ENCODE data around the gene CARD14.
"Not testable (repeated sequence)": the region's sequence is repeated elsewhere in the genome, so short reads cannot be mapped to it uniquely, and the experiment has no call there.

Gene CARD14

DNA sequence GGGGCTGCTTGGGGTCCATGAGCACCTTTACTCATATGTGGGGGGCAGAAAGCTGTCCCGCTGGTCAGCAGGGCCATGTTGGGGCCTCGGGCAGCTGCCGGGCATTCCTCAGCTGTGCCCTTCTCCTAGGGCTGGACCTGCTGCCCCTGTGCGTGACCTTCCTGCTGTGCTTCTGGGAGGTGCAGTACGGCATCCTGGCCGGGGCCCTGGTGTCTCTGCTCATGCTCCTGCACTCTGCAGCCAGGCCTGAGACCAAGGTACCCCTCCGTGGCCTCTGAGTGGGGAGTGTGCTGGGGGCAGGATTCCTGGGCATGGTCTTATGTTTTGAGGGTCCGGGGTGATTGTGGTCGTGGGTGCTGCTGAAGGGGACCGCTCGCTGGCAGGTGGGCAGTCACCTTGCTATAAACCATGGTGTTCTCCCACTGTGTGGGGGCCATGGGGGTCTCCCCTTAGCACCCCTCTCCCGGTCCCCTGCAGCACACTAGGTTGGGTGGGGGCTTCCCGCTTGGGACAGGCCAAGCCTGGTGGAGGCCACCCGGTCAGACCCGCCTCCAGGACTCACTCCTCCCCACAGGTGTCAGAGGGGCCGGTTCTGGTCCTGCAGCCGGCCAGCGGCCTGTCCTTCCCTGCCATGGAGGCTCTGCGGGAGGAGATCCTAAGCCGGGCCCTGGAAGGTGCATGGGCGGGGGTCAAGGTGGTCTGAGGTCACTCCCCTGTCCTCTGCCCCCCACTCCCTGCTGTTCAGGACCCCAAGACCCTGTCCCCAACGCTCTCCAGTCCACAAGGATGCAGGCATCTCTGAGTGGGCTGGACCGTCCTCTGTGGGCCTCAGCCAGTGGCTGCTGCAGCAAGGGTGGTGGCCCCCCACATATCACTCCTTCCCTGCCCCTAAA is 78.4 kb downstream of the CARD14 start:
- DNase-seq (ENCODE audit: low read depth in 2 of 3, low spot score in 1 of 3) = no peak

DNA sequence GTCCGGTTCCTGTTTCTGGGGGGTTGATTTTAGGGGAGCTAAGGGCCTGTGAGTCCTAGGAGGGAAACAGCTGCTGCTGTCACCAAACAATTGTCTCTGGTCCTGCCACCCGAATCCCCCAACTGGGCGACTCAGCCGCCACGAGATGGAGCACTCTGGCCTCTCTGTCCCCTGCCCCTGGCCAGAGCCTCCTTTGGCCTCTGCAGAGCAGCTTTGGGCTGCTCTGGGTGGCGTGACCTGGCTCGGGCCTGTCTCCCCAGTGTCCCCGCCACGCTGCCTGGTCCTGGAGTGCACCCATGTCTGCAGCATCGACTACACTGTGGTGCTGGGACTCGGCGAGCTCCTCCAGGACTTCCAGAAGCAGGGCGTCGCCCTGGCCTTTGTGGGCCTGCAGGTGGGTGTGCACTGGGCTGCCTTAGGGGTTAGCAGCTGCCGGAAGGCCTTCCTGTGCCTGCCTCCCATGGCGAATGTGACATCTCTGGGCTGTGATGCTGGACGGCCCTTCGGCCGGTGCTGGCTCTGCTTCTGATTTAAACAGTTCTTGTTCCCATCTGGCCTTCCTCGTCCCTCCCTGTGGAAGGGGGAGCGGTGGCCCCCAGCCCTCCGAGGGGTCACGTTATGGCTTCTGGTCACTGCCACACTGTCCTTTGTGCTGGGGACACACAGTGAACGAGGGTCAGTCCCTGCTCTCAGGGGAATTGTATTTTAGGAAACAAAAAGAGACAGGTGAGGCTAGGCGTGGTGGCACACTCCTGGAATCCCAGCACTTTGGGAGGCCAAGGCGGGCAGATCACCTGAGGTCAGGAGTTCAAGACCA is 79.3 kb downstream of the CARD14 start:
- DNase-seq (ENCODE audit: low read depth in 2 of 3, low spot score in 1 of 3) = no peak

DNA sequence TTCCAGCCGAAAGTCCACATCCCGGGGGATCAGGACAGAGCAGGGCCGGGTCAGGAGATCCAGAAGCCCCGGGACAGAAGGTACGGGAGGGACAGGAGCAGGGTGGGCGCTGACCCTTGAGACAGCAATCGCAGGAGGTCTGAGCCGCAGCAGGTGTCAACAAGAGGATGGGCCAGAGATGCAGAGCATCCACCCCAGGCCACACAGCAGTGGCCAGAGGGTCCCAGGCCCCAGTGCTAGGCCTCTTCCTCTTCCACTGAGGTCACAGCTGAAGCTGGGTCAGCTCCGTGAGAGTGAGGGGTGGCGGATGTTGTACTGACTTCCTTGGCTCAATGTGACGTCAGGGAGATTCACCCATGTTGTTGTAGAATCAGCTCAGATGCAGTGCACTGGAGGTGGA is 82.1 kb downstream of the CARD14 start:
- no peak for DNase-seq (ENCODE audit: low read depth in 2 of 3, low spot score in 1 of 3)

- peak; percentile 84 to 89 (median 84) for DNase-seq (ENCODE audit: low read depth in 2 of 3, low spot score in 1 of 3)
These were observed 83.0 kb downstream of the CARD14 start for GRCh38 chr17:80252871-80253270.

- no peak for DNase-seq (ENCODE audit: low read depth in 2 of 3, low spot score in 1 of 3)
These were observed 84.0 kb downstream of the CARD14 start for GRCh38 chr17:80253631-80254395.

- peak in 2 of 3 donors; percentile 69 to 79 for DNase-seq (ENCODE audit: low read depth in 2 of 3, low spot score in 1 of 3)
These were observed 84.8 kb downstream of the CARD14 start for GRCh38 chr17:80254396-80255251.

- DNase-seq (ENCODE audit: low read depth in 2 of 3, low spot score in 1 of 3) = no peak
These were observed 86.2 kb downstream of the CARD14 start for GRCh38 chr17:80256034-80256350.

DNA sequence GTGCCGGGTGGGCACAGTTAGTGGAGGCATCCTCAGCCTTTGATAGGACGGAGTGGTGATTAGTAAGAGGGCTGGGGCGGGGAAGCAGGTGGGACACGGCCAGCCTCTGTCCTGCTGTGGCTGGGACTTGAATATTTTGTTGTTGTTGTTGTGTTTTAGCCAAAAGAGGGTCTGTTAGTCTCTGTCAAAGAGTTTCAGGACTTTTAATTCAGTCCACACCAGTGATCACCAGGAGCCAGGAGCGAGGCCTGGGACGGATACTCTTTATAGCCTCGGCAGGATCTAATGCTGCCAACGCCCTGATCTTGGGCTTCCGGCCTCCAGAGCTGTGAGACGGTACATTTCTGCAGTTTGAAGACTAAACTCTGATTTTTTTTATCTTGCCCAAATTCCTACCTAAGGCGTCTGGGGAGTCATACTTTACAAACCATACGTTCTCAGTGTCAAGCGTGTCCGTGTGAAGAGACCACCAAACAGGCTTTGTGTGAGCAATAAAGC is 87.9 kb downstream of the CARD14 start:
- DNase-seq (ENCODE audit: low read depth in 2 of 3, low spot score in 1 of 3) = no peak

- DNase-seq (ENCODE audit: low read depth in 2 of 3, low spot score in 1 of 3) = not testable (repeated sequence)
These were observed 88.5 kb downstream of the CARD14 start for GRCh38 chr17:80258296-80258695.

Measured in stimulated activated CD4-positive, alpha-beta T cell treated with anti-CD3 and anti-CD28 coated beads, Interleukin-12 subunit alpha, Interleukin-12 subunit beta, amount 100 ng/mL, for 48 hours (primary cell).